Activated CD8-positive, alpha-beta memory T cell treated with anti-CD3 and anti-CD28 coated beads for 24 hours (primary cell): ENCODE data around the gene EPHA8.

Source experiments
- DNase-seq: peaks from one replicate; pipeline ENCODE4 v3.0.0-alpha.2; 2020

The EPHA8 gene

DNA sequence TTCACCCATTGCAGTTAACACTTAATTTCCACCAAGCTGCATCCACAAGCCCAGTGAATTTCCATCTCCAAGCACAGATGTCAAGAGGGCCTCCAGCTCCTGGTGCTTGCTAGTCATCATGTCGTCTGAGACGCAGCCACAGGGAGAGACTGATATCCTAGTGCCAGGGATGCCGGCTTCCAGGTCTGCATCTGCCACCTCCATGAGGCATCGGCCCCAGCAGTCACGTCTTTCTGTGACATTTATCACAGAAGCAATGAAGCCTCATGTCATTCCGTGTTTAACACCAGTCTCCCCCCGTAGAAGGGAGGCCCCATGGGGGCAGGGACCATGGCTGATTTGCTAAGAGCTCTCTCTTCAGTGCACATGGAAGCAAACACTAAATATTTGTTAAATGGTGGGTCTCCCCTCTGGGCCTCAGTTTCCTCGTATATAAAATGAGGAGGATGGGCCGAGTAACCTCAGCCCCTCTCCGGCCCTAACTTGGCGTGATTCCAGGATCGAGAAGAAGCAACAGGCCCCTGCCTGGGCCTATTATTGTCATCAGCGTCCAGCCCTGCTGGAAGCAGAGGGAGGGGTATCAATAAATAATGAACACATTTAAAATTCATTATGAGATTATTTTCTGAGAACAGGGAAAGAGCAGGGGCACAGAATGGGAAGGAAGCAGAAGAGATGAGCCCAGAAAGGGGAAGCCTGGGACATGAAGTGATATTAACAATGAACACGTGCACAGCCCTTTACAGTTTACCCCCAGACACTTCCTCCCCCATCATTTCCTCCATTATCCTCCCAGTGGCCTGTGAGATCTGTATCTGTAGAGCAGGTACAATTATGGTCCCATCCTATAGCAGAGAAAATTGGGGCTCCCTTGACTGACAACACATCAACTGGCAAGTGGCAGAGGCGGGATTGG, 88.9 kb downstream of the EPHA8 start:
- DNase-seq, result no peak

DNA sequence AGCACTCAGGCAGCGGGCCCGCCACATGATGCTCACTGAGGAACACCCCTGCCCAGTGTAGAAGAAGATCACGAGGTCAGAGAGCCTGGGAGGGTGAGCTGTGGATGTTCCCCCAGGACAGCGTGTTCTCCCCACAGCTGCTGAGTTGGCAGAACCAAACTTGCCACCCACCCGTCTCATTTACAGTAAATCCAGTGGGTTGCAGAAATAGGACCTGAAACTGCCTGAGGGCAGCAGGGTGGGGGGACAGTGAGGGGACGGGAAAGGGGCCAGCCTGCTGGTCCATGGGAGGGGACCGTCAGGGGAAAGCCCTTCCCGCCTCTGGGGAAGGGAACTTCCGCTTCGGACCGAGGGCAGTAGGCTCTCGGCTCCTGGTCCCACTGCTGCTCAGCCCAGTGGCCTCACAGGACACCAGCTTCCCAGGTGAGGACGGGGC, 89.6 kb downstream of the EPHA8 start, which contains the start of gene C1QB:
Gene C1QB (plus strand): TSS at position 356 of the 436 bp plus-strand sequence. CDS start 6,227 bp downstream, outside the sequence.
- DNase-seq, result no peak
